ENCODE data around the gene RNFT1.
"Not testable (repeated sequence)": the region's sequence is repeated elsewhere in the genome, so short reads cannot be mapped to it uniquely, and the experiment has no call there.

Gene RNFT1

GRCh38 chr17:59963738-59964481 is 630 bp downstream of the RNFT1 start:
- WGBS, 2 experiments (ENCODE audit: insufficient coverage in 2 of 2): 11 to 18% methylated on average over 10 to 14 of the region's 21 CpGs
- Histone ChIP-seq H3K4me3 (ENCODE audit: extremely low read depth, insufficient read depth, low read length, poor library complexity, severe bottlenecking) (peak overlapping the region; percentile 71), H3K4me1 (ENCODE audit: control insufficient read depth, insufficient read depth, low read length, poor library complexity, severe bottlenecking) (peaks cover 3% of the 10 kb centered on the region), H3K36me3 (ENCODE audit: control insufficient read depth, insufficient read depth, low read length) (peaks cover 3% of the 10 kb centered on the region), H3K27ac (ENCODE audit: low read depth, low read length, severe bottlenecking) (peak overlapping the region; percentile 68), H3K9me3 (ENCODE audit: control insufficient read depth, low read length) (no peaks in the 10 kb centered on the region)

- no peaks in the 10 kb centered on the region for H3K9me3 ChIP-seq (ENCODE audit: control insufficient read depth, low read length)
- H3K27ac ChIP-seq (ENCODE audit: low read depth, low read length, severe bottlenecking): no peak overlapping the region
- H3K4me1 ChIP-seq (ENCODE audit: control insufficient read depth, insufficient read depth, low read length, poor library complexity, severe bottlenecking): peaks cover 3% of the 10 kb centered on the region
- H3K4me3 ChIP-seq (ENCODE audit: extremely low read depth, insufficient read depth, low read length, poor library complexity, severe bottlenecking): no peak overlapping the region
- WGBS, 2 experiments (ENCODE audit: insufficient coverage in 2 of 2): 96 to 100% methylated on average over 2 to 5 of the region's 6 CpGs
- peaks cover 3% of the 10 kb centered on the region for H3K36me3 ChIP-seq (ENCODE audit: control insufficient read depth, insufficient read depth, low read length)
Measured at GRCh38 chr17:59962739-59963318, 1.7 kb downstream of the RNFT1 start.

- H3K36me3 ChIP-seq (ENCODE audit: control insufficient read depth, insufficient read depth, low read length): peaks cover 15% of the 10 kb centered on the region
- H3K27ac ChIP-seq (ENCODE audit: low read depth, low read length, severe bottlenecking); H3K9me3 ChIP-seq (ENCODE audit: control insufficient read depth, low read length); H3K4me3 ChIP-seq (ENCODE audit: extremely low read depth, insufficient read depth, low read length, poor library complexity, severe bottlenecking); H3K4me1 ChIP-seq (ENCODE audit: control insufficient read depth, insufficient read depth, low read length, poor library complexity, severe bottlenecking): not testable (repeated sequence)
- WGBS, 2 experiments (ENCODE audit: insufficient coverage in 2 of 2): 91 to 94% methylated on average over 5 of the region's 8 CpGs
Measured at GRCh38 chr17:59959574-59959973, 5.0 kb downstream of the RNFT1 start.

- no peak overlapping the region for H3K27ac ChIP-seq (ENCODE audit: low read depth, low read length, severe bottlenecking)
- WGBS, 2 experiments (ENCODE audit: insufficient coverage in 2 of 2): 20% methylated on average over 1 of the region's 3 CpGs; no CpG with 5 or more reads in 1 of the 2 experiments
- H3K9me3 ChIP-seq (ENCODE audit: control insufficient read depth, low read length): no peaks in the 10 kb centered on the region
- no peak overlapping the region for H3K4me3 ChIP-seq (ENCODE audit: extremely low read depth, insufficient read depth, low read length, poor library complexity, severe bottlenecking)
- H3K36me3 ChIP-seq (ENCODE audit: control insufficient read depth, insufficient read depth, low read length): peaks cover 28% of the 10 kb centered on the region
- H3K4me1 ChIP-seq (ENCODE audit: control insufficient read depth, insufficient read depth, low read length, poor library complexity, severe bottlenecking): no peaks in the 10 kb centered on the region
Measured at GRCh38 chr17:59954856-59955255, 9.7 kb downstream of the RNFT1 start.

GRCh38 chr17:59950049-59950448 is 14.5 kb downstream of the RNFT1 start:
- no peaks in the 10 kb centered on the region for H3K9me3 ChIP-seq (ENCODE audit: control insufficient read depth, low read length)
- H3K4me3 ChIP-seq (ENCODE audit: extremely low read depth, insufficient read depth, low read length, poor library complexity, severe bottlenecking): no peak overlapping the region
- WGBS, 2 experiments (ENCODE audit: insufficient coverage in 2 of 2): 100% methylated on average over 1 of the region's 3 CpGs; no CpG with 5 or more reads in 1 of the 2 experiments
- no peak overlapping the region for H3K27ac ChIP-seq (ENCODE audit: low read depth, low read length, severe bottlenecking)
- no peaks in the 10 kb centered on the region for H3K4me1 ChIP-seq (ENCODE audit: control insufficient read depth, insufficient read depth, low read length, poor library complexity, severe bottlenecking)
- H3K36me3 ChIP-seq (ENCODE audit: control insufficient read depth, insufficient read depth, low read length): peaks cover 48% of the 10 kb centered on the region

- not testable (repeated sequence) for H3K4me3 ChIP-seq (ENCODE audit: extremely low read depth, insufficient read depth, low read length, poor library complexity, severe bottlenecking); H3K27ac ChIP-seq (ENCODE audit: low read depth, low read length, severe bottlenecking); H3K9me3 ChIP-seq (ENCODE audit: control insufficient read depth, low read length); H3K4me1 ChIP-seq (ENCODE audit: control insufficient read depth, insufficient read depth, low read length, poor library complexity, severe bottlenecking)
- H3K36me3 ChIP-seq (ENCODE audit: control insufficient read depth, insufficient read depth, low read length): peaks cover 55% of the 10 kb centered on the region
- no CpG with 5 or more reads among the region's 4 CpGs for WGBS, 2 experiments (ENCODE audit: insufficient coverage in 2 of 2)
Measured at GRCh38 chr17:59947310-59947709, 17.2 kb downstream of the RNFT1 start.

GRCh38 chr17:59946433-59946832 is 18.1 kb downstream of the RNFT1 start:
- WGBS, 2 experiments (ENCODE audit: insufficient coverage in 2 of 2): 100% methylated on average over 1 to 2 of the region's 7 CpGs
- peaks cover 58% of the 10 kb centered on the region for H3K36me3 ChIP-seq (ENCODE audit: control insufficient read depth, insufficient read depth, low read length)
- not testable (repeated sequence) for H3K27ac ChIP-seq (ENCODE audit: low read depth, low read length, severe bottlenecking); H3K9me3 ChIP-seq (ENCODE audit: control insufficient read depth, low read length); H3K4me1 ChIP-seq (ENCODE audit: control insufficient read depth, insufficient read depth, low read length, poor library complexity, severe bottlenecking); H3K4me3 ChIP-seq (ENCODE audit: extremely low read depth, insufficient read depth, low read length, poor library complexity, severe bottlenecking)

GRCh38 chr17:59941131-59941530 is 23.4 kb downstream of the RNFT1 start:
- WGBS, 2 experiments (ENCODE audit: insufficient coverage in 2 of 2): no CpG with 5 or more reads among the region's 1 CpG
- no peaks in the 10 kb centered on the region for H3K9me3 ChIP-seq (ENCODE audit: control insufficient read depth, low read length)
- no peak overlapping the region for H3K27ac ChIP-seq (ENCODE audit: low read depth, low read length, severe bottlenecking)
- H3K4me3 ChIP-seq (ENCODE audit: extremely low read depth, insufficient read depth, low read length, poor library complexity, severe bottlenecking): no peak overlapping the region
- no peaks in the 10 kb centered on the region for H3K4me1 ChIP-seq (ENCODE audit: control insufficient read depth, insufficient read depth, low read length, poor library complexity, severe bottlenecking)
- peaks cover 67% of the 10 kb centered on the region for H3K36me3 ChIP-seq (ENCODE audit: control insufficient read depth, insufficient read depth, low read length)

GRCh38 chr17:59940697-59941096 is 23.8 kb downstream of the RNFT1 start:
- H3K4me1 ChIP-seq (ENCODE audit: control insufficient read depth, insufficient read depth, low read length, poor library complexity, severe bottlenecking); H3K4me3 ChIP-seq (ENCODE audit: extremely low read depth, insufficient read depth, low read length, poor library complexity, severe bottlenecking); H3K27ac ChIP-seq (ENCODE audit: low read depth, low read length, severe bottlenecking); H3K9me3 ChIP-seq (ENCODE audit: control insufficient read depth, low read length): not testable (repeated sequence)
- peaks cover 67% of the 10 kb centered on the region for H3K36me3 ChIP-seq (ENCODE audit: control insufficient read depth, insufficient read depth, low read length)
- WGBS, 2 experiments (ENCODE audit: insufficient coverage in 2 of 2): 100% methylated on average over 2 of the region's 3 CpGs

GRCh38 chr17:59933317-59933716 is 31.2 kb downstream of the RNFT1 start:
- H3K27ac ChIP-seq (ENCODE audit: low read depth, low read length, severe bottlenecking): not testable (repeated sequence)

GRCh38 chr17:59930768-59931167 is 33.8 kb downstream of the RNFT1 start:
- H3K9me3 ChIP-seq (ENCODE audit: control insufficient read depth, low read length); H3K27ac ChIP-seq (ENCODE audit: low read depth, low read length, severe bottlenecking); H3K4me1 ChIP-seq (ENCODE audit: control insufficient read depth, insufficient read depth, low read length, poor library complexity, severe bottlenecking); H3K4me3 ChIP-seq (ENCODE audit: extremely low read depth, insufficient read depth, low read length, poor library complexity, severe bottlenecking): not testable (repeated sequence)
- 100% methylated on average over 1 to 2 of the region's 3 CpGs for WGBS, 2 experiments (ENCODE audit: insufficient coverage in 2 of 2)
- peaks cover 71% of the 10 kb centered on the region for H3K36me3 ChIP-seq (ENCODE audit: control insufficient read depth, insufficient read depth, low read length)

More at GRCh38 chr17:59933317-59933716, 31.2 kb downstream of the RNFT1 start:
- H3K4me3 ChIP-seq (ENCODE audit: extremely low read depth, insufficient read depth, low read length, poor library complexity, severe bottlenecking); H3K4me1 ChIP-seq (ENCODE audit: control insufficient read depth, insufficient read depth, low read length, poor library complexity, severe bottlenecking); H3K9me3 ChIP-seq (ENCODE audit: control insufficient read depth, low read length): not testable (repeated sequence)
- no CpG with 5 or more reads among the region's 1 CpG for WGBS, 2 experiments (ENCODE audit: insufficient coverage in 2 of 2)
- H3K36me3 ChIP-seq (ENCODE audit: control insufficient read depth, insufficient read depth, low read length): peaks cover 71% of the 10 kb centered on the region
